Measurements from ENCODE around the gene PROSER2. TPM values are rescaled to one million over a fixed set of nuclear protein-coding genes. Genes with fewer than 3 reads are reported as not detected.
A peak's percentile ranks its signal among the peaks of the same experiment; 100 is the strongest.

The PROSER2 gene
- total and polyA plus RNA-seq, 2 donors (not counting 3 experiments of a cell fraction or from before 2014, with no cell fraction given), result 5.9 to 22.6 TPM

GRCh38 chr10:11884706-11885423 lies 61.7 kb downstream of the PROSER2 start:
- TF ChIP-seq POLR2A (IDR thresholded peaks at IDR 0.05; ENCODE audit: low read depth, low read length) (no peak), JUN (IDR thresholded peaks at IDR 0.05; ENCODE audit: borderline replicate concordance, insufficient read depth, insufficient read length, low read depth) (no peak), CTCF (IDR thresholded peaks at IDR 0.05; ENCODE audit: extremely low read depth in 1 of 2, insufficient read depth in 1 of 2, low read depth in 1 of 2, low read length in 2 of 2) (no peak), MYC (IDR thresholded peaks at IDR 0.05; ENCODE audit: low read depth, low read length) (no peak), EZH2 (IDR thresholded peaks at IDR 0.05; ENCODE audit: borderline replicate concordance, low read depth, low read length, severe bottlenecking) (no peak), GATA2 (IDR thresholded peaks at IDR 0.05; ENCODE audit: insufficient read depth, insufficient read length, low read depth, low read length) (no peak), POLR2AphosphoS5 (IDR thresholded peaks at IDR 0.05; ENCODE audit: insufficient read depth, low read depth, low read length) (no peak), MAX (IDR thresholded peaks at IDR 0.05; ENCODE audit: insufficient read depth, insufficient read length) (no peak), FOS (IDR thresholded peaks at IDR 0.05; ENCODE audit: borderline replicate concordance, insufficient read depth, low read length) (no peak)
- peak; percentile 55 for FAIRE-seq
- Histone ChIP-seq H3K4me3 (replicated peaks in 1 of 3; ENCODE audit: insufficient read depth in 1 of 3, low read depth in 1 of 3, low read length in 3 of 3) (no peak overlapping the region), H4K20me1 (replicated peaks; ENCODE audit: control insufficient read depth, extremely low read depth, insufficient read depth, low read length) (no peaks in the 10 kb centered on the region), H3K79me2 (ENCODE audit: control insufficient read depth, insufficient read depth, low read length) (no peaks in the 10 kb centered on the region), H2AFZ (ENCODE audit: low read depth, low read length) (no peak overlapping the region), H3K27ac (ENCODE audit: insufficient read depth, low read depth, low read length) (no peak overlapping the region), H3K9me3 (replicated peaks; ENCODE audit: control insufficient read depth, insufficient read depth, low read length) (no peaks in the 10 kb centered on the region), H3K9me1 (replicated peaks; ENCODE audit: control insufficient read depth, extremely low read depth, insufficient read depth, low read length) (no peaks in the 10 kb centered on the region), H3K9ac (replicated peaks; ENCODE audit: extremely low read depth, insufficient read depth, low read length) (no peak overlapping the region), H3K4me2 (ENCODE audit: insufficient read depth, low read length) (no peak overlapping the region), H3K4me1 (ENCODE audit: control insufficient read depth, extremely low read depth, insufficient read depth, low read length) (no peaks in the 10 kb centered on the region), H3K27me3 (ENCODE audit: control insufficient read depth in 2 of 2, insufficient read depth in 2 of 2, low read length in 2 of 2) (no peaks in the 10 kb centered on the region), H3K36me3 (ENCODE audit: control insufficient read depth in 2 of 2, extremely low read depth in 1 of 2, insufficient read depth in 2 of 2, low read length in 2 of 2) (no peaks in the 10 kb centered on the region)
- ChIA-PET POLR2A (no interaction called here), CTCF (interaction anchor here (1.2 to 1.7 kb wide), 3 partner anchors 65 to 105 kb away, joined by 3 to 5 read pairs (median 4); no protein-coding TSS in a partner anchor)
- intact Hi-C loops (cut with micrococcal nuclease) (no loop called here), dilution Hi-C loops (cut with MboI; ENCODE audit: extremely low pct_ligation_motif_present, low sequenced_read_pairs) (no loop called here)
- DNase-seq (ENCODE audit: low read depth, low spot score), result no peak
- BruUV-seq (replicated peaks), result no TSS peak
